Measurements from ENCODE around the gene EFEMP1.

The EFEMP1 gene

GRCh38 chr2:55923091-55923981 is at the start of gene EFEMP1:
EFEMP1 (minus strand) TSS chr2:55923782; CDS start chr2:55922440, 1,342 bp downstream.
- no peak for DNase-seq (ENCODE audit: low read depth)
- no peak for TF ChIP-seq CTCF (IDR thresholded peaks at IDR 0.05; ENCODE audit: control insufficient read depth, extremely low read depth, insufficient read depth)
- no peak within 1 kb of the TSS for H3K4me3 ChIP-seq (ENCODE audit: low read depth, low read length)

- DNase-seq (ENCODE audit: low read depth): no peak
- H3K4me3 ChIP-seq (ENCODE audit: low read depth, low read length): no peak overlapping the region
- TF ChIP-seq CTCF (IDR thresholded peaks at IDR 0.05; ENCODE audit: control insufficient read depth, extremely low read depth, insufficient read depth): no peak
Measured at GRCh38 chr2:55970500-55970899, 46.9 kb upstream of the EFEMP1 start.

GRCh38 chr2:55968941-55969340 is 45.4 kb upstream of the EFEMP1 start:
- DNase-seq (ENCODE audit: low read depth): no peak
- no peak overlapping the region for H3K4me3 ChIP-seq (ENCODE audit: low read depth, low read length)
- TF ChIP-seq CTCF (IDR thresholded peaks at IDR 0.05; ENCODE audit: control insufficient read depth, extremely low read depth, insufficient read depth): no peak

- no peak for DNase-seq (ENCODE audit: low read depth)
- no peak overlapping the region for H3K4me3 ChIP-seq (ENCODE audit: low read depth, low read length)
- no peak for TF ChIP-seq CTCF (IDR thresholded peaks at IDR 0.05; ENCODE audit: control insufficient read depth, extremely low read depth, insufficient read depth)
Measured at GRCh38 chr2:55966401-55967118, 43.0 kb upstream of the EFEMP1 start.

DNA sequence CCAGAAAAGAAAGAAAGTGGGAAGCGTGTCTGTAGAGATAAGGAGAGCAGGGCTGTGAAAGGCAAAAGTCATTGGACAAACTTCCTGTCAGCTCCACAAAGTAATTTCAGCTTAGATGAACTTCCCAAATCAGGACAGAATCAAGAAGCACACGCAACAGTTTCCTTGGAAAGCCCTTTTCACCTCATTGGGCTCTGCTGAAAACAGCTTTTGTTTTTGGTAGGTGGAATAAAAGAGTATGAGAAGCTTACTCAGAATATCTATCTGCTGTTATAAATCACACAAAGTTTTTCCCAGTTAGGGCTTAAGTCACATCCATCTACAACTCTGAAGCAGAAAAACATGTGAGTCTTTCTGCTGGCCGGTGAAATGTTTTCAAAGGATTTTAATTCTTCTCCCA is 42.4 kb upstream of the EFEMP1 start:
- H3K4me3 ChIP-seq (ENCODE audit: low read depth, low read length): no peak overlapping the region
- no peak for TF ChIP-seq CTCF (IDR thresholded peaks at IDR 0.05; ENCODE audit: control insufficient read depth, extremely low read depth, insufficient read depth)
- DNase-seq (ENCODE audit: low read depth): no peak

GRCh38 chr2:55965276-55965675 is 41.7 kb upstream of the EFEMP1 start:
- no peak for TF ChIP-seq CTCF (IDR thresholded peaks at IDR 0.05; ENCODE audit: control insufficient read depth, extremely low read depth, insufficient read depth)
- DNase-seq (ENCODE audit: low read depth): no peak
- no peak overlapping the region for H3K4me3 ChIP-seq (ENCODE audit: low read depth, low read length)
